HG03571 (cell line): ENCODE results near the gene CNTNAP1.

ENCODE experiments used
- ATAC-seq: cut with Tn5 transposase; IDR thresholded peaks from one replicate; pipeline ENCODE4 v1.9.1; 2021; ENCODE audit not compliant: unreplicated experiment

The CNTNAP1 gene

GRCh38 chr17:42684929-42685556, 2.7 kb downstream of the CNTNAP1 start:
- no peak for ATAC-seq

- no peak for ATAC-seq
Observed at GRCh38 chr17:42685831-42686230, 3.5 kb downstream of the CNTNAP1 start.

- no peak for ATAC-seq
Observed at GRCh38 chr17:42686520-42687128, 4.3 kb downstream of the CNTNAP1 start.

DNA sequence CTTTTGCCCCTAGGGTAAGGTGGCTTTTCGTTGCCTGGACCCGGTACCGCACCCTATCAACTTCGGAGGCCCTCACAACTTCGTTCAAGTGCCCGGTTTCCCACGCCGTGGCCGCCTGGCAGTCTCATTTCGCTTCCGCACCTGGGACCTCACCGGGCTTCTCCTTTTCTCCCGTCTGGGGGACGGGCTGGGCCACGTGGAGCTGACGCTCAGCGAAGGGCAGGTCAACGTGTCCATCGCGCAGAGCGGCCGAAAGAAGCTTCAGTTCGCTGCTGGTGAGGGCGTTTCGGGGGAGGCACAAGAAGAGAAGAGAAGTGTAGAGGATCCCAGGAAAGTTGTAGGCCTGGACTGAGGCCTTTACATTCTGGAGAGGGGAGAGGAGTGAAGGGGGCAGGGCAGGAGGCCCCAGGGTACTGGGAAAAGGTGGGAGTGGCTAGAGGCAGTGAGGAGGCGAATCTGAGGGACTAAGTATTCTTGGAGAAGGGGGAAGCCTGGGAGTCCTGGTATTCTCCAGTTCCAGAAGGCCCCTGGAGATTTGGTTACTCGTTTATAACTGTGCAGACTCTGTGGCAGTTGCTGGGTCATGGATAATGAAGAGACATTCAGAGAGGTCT, 5.5 kb downstream of the CNTNAP1 start:
- ATAC-seq, result no peak

DNA sequence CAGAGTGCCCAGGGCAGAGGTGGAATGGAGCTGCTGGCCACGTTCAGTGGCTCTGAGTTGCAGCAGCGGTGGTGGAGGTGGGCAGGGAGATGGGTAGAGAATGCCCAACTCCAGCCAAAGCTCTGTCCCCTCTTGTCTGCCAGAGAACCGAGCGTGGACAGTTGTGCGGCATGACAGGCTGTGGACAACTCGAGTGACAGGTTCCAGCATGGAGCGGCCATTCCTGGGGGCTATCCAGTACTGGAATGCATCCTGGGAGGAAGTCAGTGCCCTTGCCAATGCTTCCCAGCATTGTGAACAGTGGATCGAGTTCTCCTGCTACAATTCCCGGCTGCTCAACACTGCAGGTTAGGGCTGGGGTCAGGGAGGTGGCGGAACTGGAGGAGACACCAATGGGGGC, 8.3 kb downstream of the CNTNAP1 start:
- ATAC-seq, result no peak

GRCh38 chr17:42691021-42691545, 8.8 kb downstream of the CNTNAP1 start:
- ATAC-seq, result no peak

- ATAC-seq, result no peak
Observed at GRCh38 chr17:42692489-42692888, 10.2 kb downstream of the CNTNAP1 start.

GRCh38 chr17:42694524-42694923, 12.2 kb downstream of the CNTNAP1 start:
- no peak for ATAC-seq

DNA sequence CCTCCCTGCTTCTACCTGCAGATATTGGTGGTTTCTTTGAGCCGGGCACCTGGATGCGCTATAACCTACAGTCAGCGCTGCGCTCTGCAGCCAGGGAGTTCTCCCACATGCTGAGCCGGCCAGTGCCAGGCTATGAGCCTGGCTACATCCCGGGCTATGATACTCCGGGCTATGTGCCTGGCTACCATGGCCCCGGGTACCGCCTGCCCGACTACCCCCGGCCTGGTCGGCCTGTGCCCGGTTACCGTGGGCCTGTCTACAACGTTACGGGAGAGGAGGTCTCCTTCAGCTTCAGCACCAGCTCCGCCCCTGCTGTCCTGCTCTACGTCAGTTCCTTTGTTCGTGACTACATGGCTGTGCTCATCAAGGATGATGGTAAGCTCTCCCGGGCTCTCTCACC, 13.2 kb downstream of the CNTNAP1 start:
- ATAC-seq, result no peak

DNA sequence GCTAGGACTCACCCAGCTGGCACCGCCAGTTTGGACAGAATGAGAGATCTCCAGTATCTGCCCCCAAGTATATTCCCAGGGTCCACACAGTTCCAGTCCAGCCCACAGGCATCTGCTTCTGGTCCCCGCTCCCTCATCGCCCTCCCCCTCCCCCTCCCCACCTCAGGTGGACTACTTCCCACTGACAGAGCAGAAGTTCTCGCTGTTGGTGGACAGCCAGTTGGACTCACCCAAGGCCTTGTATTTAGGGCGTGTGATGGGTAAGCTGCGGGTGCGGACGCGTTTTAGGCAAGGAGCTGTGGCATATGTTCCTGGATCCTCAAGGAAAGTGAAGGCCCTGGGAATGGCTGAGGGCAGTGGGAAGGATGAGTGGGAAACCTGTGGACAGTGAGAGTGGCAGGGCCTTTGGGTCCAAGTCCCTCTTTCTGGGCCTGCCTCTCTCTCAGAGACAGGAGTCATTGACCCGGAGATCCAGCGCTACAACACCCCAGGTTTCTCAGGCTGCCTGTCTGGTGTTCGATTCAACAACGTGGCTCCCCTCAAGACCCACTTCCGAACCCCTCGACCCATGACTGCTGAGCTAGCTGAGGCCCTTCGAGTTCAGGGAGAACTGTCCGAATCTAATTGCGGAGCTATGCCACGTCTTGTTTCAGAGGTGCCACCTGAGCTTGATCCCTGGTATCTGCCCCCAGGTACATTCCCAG, 14.9 kb downstream of the CNTNAP1 start:
- ATAC-seq, result no peak

GRCh38 chr17:42698736-42699414, 16.5 kb downstream of the CNTNAP1 start:
- ATAC-seq, result no peak

GRCh38 chr17:42699415-42699740, 17.0 kb downstream of the CNTNAP1 start:
- ATAC-seq, result no peak

DNA sequence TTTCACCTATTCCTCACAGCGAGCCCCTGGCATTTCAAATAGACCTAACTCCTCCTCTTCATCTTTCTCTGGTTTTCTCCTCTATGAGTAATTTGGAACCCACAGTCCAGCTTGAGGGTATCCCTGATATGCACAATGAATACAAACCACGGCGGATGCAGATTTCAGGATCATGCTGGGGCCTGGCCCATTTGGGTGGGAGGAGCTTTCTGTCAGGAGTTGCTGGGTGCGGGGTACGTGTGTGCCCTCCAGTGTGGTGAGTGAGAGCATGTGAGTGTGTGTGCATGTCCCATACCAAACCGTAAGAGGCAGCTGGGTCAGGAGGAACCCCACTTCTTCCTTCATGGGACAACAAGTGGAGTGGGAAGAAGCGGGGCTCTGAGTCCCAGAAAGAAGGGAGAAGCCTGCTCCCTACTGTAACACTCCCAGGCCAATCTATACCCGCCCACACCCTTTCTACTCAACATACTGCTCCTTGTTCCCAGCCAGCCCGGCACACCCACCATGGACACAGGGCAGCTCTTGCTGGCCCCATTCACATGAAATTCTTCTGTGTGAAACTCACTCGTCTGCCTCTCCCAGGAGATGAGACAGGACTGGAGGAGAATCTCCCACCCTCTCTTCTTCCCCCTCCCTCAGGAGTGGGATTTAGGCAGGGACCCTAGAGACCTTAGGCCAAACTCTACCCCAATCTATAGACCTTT, 18.4 kb downstream of the CNTNAP1 start:
- no peak for ATAC-seq

DNA sequence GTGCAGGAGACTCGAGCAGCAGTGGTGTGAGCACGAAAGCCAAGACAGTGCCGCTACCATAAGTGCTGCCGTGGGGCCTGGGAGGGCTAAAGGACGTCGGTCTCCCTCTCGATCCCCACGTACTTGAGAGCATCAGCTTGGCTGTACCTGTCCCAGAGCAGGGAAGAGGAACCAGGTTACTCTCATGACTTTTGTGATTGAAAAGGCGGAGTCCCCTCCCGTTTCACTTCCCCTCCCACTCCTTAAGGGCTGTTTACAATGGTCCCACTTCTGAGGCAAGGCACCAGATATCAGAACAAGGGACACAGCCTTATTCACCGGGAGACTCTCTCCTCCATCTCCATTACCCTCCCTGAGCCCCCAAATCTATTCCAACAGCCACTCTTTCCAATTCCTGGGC, 20.1 kb downstream of the CNTNAP1 start:
- no peak for ATAC-seq

DNA sequence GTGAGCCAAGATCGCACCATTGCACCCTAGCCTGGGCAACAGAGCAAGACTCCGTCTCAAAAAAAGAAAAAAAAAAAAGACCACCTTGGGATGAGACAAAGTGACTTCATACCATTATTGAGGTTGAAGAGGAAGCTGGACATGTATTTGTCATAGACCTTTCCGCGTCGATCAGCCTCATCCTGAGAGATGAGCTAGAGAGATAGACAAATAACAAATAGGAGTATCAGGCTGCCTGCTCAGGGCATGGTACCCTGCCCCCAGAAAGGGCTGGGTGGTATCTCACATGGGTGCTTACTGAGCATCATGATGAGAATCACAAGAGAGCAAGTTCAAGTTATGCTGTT, 22.1 kb downstream of the CNTNAP1 start:
- no peak for ATAC-seq

DNA sequence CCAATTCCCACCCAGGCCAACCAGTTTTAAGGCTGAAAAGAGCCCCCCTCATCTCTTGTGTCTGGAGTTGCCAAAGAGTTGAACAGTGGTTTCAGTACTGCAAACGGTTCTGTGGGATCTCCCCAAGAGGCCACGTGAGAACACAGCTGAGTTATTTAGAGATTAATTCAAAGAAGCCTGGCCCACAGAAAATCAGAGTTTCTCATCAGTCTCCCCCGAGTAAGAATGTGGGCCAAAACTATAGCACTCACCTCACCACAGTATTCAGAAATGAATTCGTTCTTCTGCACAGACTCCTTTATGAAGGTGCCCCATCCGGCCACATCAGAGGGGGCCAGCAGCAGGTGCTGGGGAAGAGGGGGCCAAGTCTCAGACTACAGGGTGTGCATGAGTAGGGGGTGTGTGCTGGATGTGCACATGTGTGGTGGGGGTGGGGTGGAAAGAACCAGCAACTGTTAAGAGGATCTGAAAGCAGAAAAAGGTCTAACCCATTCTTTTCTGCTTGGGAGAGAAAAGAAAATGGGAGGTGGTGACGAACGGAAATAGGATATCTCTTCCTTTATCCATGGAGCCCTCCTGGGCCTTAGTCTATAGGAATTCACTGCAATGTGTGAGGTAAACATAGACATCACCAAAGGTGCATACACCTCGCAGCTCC, 22.6 kb downstream of the CNTNAP1 start:
- peak; percentile 69 for ATAC-seq

DNA sequence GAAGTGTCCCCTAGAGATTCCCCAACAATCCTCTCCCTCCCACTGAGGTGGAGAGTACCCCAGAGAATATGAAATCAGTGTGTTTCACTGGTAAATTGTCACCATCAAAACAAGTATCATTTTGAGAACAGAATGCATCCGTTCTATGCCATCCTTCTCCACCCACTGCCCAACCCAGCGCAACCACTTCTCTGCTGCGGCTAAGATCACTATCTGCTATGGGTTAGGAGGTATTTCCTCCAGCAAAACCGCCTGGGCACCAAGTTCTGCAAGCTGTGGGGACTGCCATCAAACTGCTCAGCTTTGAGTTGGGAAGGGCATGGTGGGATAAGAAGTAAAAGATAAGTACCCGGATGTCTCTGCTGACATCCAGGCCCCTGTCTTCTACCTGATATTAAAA, 24.4 kb downstream of the CNTNAP1 start:
- ATAC-seq, result no peak

GRCh38 chr17:42708588-42708987, 26.3 kb downstream of the CNTNAP1 start:
- no peak for ATAC-seq

DNA sequence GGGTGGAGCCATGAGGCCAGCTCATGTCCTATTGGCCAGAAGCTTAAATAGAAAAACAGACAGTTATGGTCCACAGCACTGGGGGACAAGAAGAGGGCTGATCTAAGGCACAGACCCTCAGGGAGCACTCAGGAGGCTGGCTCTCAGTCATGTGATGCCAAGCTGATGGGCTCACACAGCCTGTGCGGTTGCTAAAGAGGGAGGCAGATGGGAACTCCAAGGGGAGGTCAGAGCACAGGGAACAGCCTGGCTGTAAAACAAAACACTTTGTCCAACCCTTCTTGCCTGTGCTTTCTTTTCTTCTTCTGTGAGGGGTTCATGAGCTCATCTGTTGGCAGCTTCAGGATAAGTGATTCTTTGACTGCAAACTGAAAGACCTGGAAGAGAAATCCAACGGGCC, 27.2 kb downstream of the CNTNAP1 start:
- no peak for ATAC-seq

DNA sequence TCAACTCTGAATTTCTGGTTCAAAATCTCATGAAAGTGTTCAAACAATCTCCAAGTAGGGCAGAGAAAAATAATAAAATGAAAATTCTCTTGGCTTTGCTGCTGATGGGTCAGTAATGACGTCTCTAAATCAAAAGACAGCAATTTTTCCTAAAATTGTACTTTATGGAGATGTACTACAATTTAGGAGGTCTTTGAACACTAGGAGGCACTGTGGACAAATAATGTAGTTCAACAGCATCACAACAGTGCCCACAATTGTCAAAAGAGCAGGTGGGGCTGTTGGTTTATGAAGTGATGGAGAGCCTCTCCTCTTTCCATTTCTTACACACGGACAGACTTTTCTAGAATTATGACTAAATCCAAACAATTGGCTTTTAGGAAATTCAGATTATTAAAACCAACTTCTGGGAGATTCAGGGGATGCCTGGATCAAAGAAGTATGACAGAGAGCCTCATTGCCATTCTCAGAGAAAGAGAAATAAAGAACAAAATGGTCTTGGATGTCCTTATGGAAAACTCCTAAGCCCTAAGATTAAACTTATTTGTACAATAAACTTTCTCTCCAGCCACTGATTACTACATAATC, 38.8 kb downstream of the CNTNAP1 start:
- ATAC-seq, result no peak
